ENCODE results near the gene ITIH1. TPM values are rescaled to one million over a fixed set of nuclear protein-coding genes. Genes with fewer than 3 reads are reported as not detected.
A peak's percentile ranks its signal among the peaks of the same experiment; 100 is the strongest.

The ITIH1 gene
- total and polyA plus RNA-seq, 2 experiments from 2014 or later: not detected

DNA sequence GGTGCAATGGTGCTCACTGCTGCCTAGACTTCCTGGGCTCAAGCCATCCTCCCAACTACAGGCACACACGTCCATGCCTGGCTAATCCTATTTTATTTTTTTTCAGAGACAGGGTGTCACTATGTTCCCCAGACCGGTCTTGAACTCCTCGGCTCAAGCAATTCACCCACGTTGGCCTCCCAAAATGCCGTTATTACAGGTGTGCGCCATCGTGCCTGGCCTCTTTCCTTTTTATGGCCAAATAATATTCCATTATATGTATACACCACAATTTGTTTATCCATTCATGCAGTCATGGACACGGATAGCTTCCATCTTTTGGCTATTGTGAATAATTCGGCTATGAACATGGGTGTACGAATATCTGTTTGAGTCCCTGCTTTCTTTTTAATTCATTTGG lies 5.7 kb upstream of the ITIH1 start:
- WGBS, 2 experiments (ENCODE audit: low coverage in 1 of 2, low lambda C conversion rate in 2 of 2, missing lambda C conversion rate in 2 of 2): 81 to 89% methylated on average over 10 of the region's 10 CpGs
- no peaks in the 10 kb centered on the region for H3F3A ChIP-seq (ENCODE audit: insufficient read depth)
- peaks cover 24% of the 10 kb centered on the region; the same call in 1 of the 2 replicates for H3K79me2 ChIP-seq (ENCODE audit: insufficient read depth)
- no peaks in the 10 kb centered on the region for H3K9me3 ChIP-seq (ENCODE audit: low read depth)
- H3K9me2 ChIP-seq (ENCODE audit: insufficient read depth): no peaks in the 10 kb centered on the region
- no peaks in the 10 kb centered on the region for H3K36me3 ChIP-seq (ENCODE audit: low read depth)
- peak overlapping the region; percentile 98 for H2AFZ ChIP-seq
- in situ Hi-C loops (cut with MboI): no loop called here
- H3K4me2 ChIP-seq (ENCODE audit: unreplicated experiment): peak overlapping the region; percentile 85
- peak overlapping the region; percentile 77; the same call in 1 of the 2 replicates for H3K9ac ChIP-seq
- TF ChIP-seq EZH2 (IDR thresholded peaks at IDR 0.05; ENCODE audit: insufficient read depth, poor library complexity, severe bottlenecking): no peak
- no peak for TF ChIP-seq EZH2phosphoT487 (IDR thresholded peaks at IDR 0.05; ENCODE audit: insufficient read depth, low read depth)
- no peak for DNase-seq
- H3K27me3 ChIP-seq (replicated peaks; ENCODE audit: insufficient read depth): no peaks in the 10 kb centered on the region
- H3K4me3 ChIP-seq: peak overlapping the region; percentile 82; the same call in 1 of the 2 replicates
- H3K4me1 ChIP-seq (ENCODE audit: insufficient read depth): peaks cover 5% of the 10 kb centered on the region; the same call in 1 of the 2 replicates
- no peaks in the 10 kb centered on the region for H4K20me1 ChIP-seq (ENCODE audit: insufficient read depth)
- H3K27ac ChIP-seq: no peak overlapping the region

GRCh38 chr3:52773361-52774065 lies 3.9 kb upstream of the ITIH1 start:
- no peaks in the 10 kb centered on the region for H4K20me1 ChIP-seq (ENCODE audit: insufficient read depth)
- H3K36me3 ChIP-seq (ENCODE audit: low read depth): no peaks in the 10 kb centered on the region
- H3K9ac ChIP-seq: no peak overlapping the region
- in situ Hi-C loops (cut with MboI): no loop called here
- no peaks in the 10 kb centered on the region for H3F3A ChIP-seq (ENCODE audit: insufficient read depth)
- TF ChIP-seq EZH2 (IDR thresholded peaks at IDR 0.05; ENCODE audit: insufficient read depth, poor library complexity, severe bottlenecking): no peak
- TF ChIP-seq EZH2phosphoT487 (IDR thresholded peaks at IDR 0.05; ENCODE audit: insufficient read depth, low read depth): no peak
- H3K27ac ChIP-seq: no peak overlapping the region
- H3K4me2 ChIP-seq (ENCODE audit: unreplicated experiment): no peak overlapping the region
- DNase-seq: no peak
- no peak overlapping the region for H3K4me3 ChIP-seq
- H3K27me3 ChIP-seq (replicated peaks; ENCODE audit: insufficient read depth): no peaks in the 10 kb centered on the region
- H2AFZ ChIP-seq: no peak overlapping the region
- H3K79me2 ChIP-seq (ENCODE audit: insufficient read depth): peaks cover 21% of the 10 kb centered on the region; the same call in 1 of the 2 replicates
- peaks cover 5% of the 10 kb centered on the region; the same call in 1 of the 2 replicates for H3K4me1 ChIP-seq (ENCODE audit: insufficient read depth)
- no peaks in the 10 kb centered on the region for H3K9me2 ChIP-seq (ENCODE audit: insufficient read depth)
- no peaks in the 10 kb centered on the region for H3K9me3 ChIP-seq (ENCODE audit: low read depth)
- 79 to 86% methylated on average over 13 of the region's 13 CpGs for WGBS, 2 experiments (ENCODE audit: low coverage in 1 of 2, low lambda C conversion rate in 2 of 2, missing lambda C conversion rate in 2 of 2)

DNA sequence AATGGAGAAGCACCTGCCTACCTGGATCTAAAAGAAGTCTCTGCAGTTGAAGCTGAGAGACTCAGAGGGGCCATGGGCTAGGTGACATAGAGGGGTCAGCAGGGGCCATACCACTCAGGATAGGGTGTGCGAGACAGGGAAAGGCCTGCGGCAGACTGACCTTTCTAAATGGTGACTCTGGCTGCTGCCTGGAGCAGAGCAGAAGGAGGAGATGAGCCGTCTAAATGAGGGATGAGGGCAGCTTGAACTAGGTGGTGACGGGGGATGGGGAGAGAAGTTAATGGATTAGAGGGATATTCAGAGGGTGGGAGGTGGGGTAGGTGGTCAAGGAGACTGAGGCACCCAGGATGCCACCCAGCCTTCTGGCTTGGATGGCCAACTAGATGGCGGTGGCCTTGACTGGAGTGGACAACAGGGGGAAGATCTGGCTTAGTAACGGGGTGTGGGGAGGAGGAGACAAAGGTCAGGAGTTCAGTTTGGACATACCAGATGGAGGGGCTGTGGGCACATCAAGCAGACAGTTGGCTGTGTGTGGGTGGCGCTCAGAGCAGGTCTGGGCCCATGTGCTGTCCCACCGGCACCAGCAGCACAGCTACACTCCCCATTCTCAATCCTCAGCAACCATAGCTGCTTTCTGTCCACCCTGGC lies 3.2 kb upstream of the ITIH1 start:
- Histone ChIP-seq H3K27me3 (replicated peaks; ENCODE audit: insufficient read depth) (no peaks in the 10 kb centered on the region), H4K20me1 (ENCODE audit: insufficient read depth) (no peaks in the 10 kb centered on the region), H3K4me3 (no peak overlapping the region), H3K4me1 (ENCODE audit: insufficient read depth) (peaks cover 5% of the 10 kb centered on the region; the same call in 1 of the 2 replicates), H2AFZ (no peak overlapping the region), H3K4me2 (ENCODE audit: unreplicated experiment) (no peak overlapping the region), H3K9me3 (ENCODE audit: low read depth) (no peaks in the 10 kb centered on the region), H3K27ac (no peak overlapping the region), H3F3A (ENCODE audit: insufficient read depth) (no peaks in the 10 kb centered on the region), H3K36me3 (ENCODE audit: low read depth) (no peaks in the 10 kb centered on the region), H3K79me2 (ENCODE audit: insufficient read depth) (peaks cover 14% of the 10 kb centered on the region; the same call in 1 of the 2 replicates), H3K9me2 (ENCODE audit: insufficient read depth) (no peaks in the 10 kb centered on the region), H3K9ac (no peak overlapping the region)
- TF ChIP-seq EZH2phosphoT487 (IDR thresholded peaks at IDR 0.05; ENCODE audit: insufficient read depth, low read depth) (no peak), EZH2 (IDR thresholded peaks at IDR 0.05; ENCODE audit: insufficient read depth, poor library complexity, severe bottlenecking) (no peak)
- no peak for DNase-seq
- in situ Hi-C loops (cut with MboI): no loop called here
- WGBS, 2 experiments (ENCODE audit: low coverage in 1 of 2, low lambda C conversion rate in 2 of 2, missing lambda C conversion rate in 2 of 2): 70 to 72% methylated on average over 8 of the region's 8 CpGs

GRCh38 chr3:52774901-52775864 lies 2.2 kb upstream of the ITIH1 start:
- in situ Hi-C loops (cut with MboI): no loop called here
- Histone ChIP-seq H3K4me1 (ENCODE audit: insufficient read depth) (no peaks in the 10 kb centered on the region), H3K79me2 (ENCODE audit: insufficient read depth) (0 out of 2 replicates have a peak, but pooled peaks cover 4% of the 10 kb centered on the region), H3F3A (ENCODE audit: insufficient read depth) (no peaks in the 10 kb centered on the region), H2AFZ (no peak overlapping the region), H3K36me3 (ENCODE audit: low read depth) (no peaks in the 10 kb centered on the region), H3K27ac (no peak overlapping the region), H3K9me3 (ENCODE audit: low read depth) (no peaks in the 10 kb centered on the region), H3K9me2 (ENCODE audit: insufficient read depth) (no peaks in the 10 kb centered on the region), H3K4me3 (no peak overlapping the region), H4K20me1 (ENCODE audit: insufficient read depth) (no peaks in the 10 kb centered on the region), H3K9ac (no peak overlapping the region), H3K27me3 (replicated peaks; ENCODE audit: insufficient read depth) (no peaks in the 10 kb centered on the region), H3K4me2 (ENCODE audit: unreplicated experiment) (no peak overlapping the region)
- DNase-seq: no peak
- TF ChIP-seq EZH2phosphoT487 (IDR thresholded peaks at IDR 0.05; ENCODE audit: insufficient read depth, low read depth) (no peak), EZH2 (IDR thresholded peaks at IDR 0.05; ENCODE audit: insufficient read depth, poor library complexity, severe bottlenecking) (no peak)
- 26 to 37% methylated on average over 5 to 6 of the region's 6 CpGs for WGBS, 2 experiments (ENCODE audit: low coverage in 1 of 2, low lambda C conversion rate in 2 of 2, missing lambda C conversion rate in 2 of 2)

Data from GM23248 (cell line).